HG03439 (cell line): ENCODE results near the gene RADIL.

Experiments used
- ATAC-seq: cut with Tn5 transposase; IDR thresholded peaks from one replicate; pipeline ENCODE4 v1.9.1; 2021; ENCODE audit warnings: mild to moderate bottlenecking, moderate library complexity; ENCODE audit not compliant: unreplicated experiment

RADIL gene

DNA sequence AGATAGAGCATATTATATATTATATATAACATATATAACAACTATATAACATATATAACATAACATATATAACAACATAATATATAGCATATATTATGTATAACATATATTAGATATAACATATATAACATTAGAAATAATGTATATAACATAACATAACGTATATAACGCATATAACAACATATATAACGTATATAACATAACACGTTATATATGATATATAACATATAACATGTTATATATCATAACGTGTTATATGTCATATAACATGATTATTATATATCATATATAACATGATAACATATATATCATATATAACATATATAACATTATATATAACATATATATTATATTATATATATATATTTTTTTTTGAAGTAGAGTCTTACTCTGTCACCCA lies 104.4 kb downstream of the RADIL start:
- no peak for ATAC-seq

DNA sequence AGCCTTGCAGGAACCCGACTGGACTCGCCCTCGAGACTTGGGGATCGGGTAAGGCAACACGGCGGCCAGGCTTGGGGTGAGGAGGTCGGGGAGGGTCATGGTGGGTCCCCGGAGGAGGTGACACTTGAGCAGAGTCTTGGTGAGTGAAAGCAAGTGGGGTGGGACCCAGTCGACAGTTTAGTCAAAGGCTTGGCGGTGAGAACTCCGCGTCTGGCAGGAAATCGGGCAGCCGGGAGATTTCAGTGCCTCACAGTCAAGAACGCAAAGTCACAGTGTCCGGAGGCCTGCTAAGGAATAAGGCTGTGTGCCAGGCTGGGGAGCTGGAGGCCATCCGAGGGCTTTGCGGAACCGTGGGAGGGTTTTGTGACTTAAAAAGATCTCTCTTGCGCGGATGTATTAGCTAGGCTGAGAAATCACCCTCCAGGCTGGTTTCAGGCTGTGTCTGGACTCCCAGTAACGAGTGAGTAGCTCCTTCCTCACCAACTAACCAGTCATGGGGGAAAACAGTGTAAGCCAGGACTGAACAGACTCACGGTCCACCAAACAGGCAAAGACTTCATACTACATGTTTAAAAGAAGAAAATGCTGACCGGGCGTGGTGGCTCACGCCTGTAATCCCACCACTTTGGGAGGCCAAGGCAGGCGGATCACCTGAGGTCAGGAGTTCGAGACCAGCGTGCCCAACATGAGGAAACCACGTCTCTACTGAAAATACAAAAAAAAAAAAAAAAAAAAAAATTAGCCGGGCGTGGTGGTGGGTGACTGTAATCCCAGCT lies 107.5 kb downstream of the RADIL start:
- no peak for ATAC-seq

DNA sequence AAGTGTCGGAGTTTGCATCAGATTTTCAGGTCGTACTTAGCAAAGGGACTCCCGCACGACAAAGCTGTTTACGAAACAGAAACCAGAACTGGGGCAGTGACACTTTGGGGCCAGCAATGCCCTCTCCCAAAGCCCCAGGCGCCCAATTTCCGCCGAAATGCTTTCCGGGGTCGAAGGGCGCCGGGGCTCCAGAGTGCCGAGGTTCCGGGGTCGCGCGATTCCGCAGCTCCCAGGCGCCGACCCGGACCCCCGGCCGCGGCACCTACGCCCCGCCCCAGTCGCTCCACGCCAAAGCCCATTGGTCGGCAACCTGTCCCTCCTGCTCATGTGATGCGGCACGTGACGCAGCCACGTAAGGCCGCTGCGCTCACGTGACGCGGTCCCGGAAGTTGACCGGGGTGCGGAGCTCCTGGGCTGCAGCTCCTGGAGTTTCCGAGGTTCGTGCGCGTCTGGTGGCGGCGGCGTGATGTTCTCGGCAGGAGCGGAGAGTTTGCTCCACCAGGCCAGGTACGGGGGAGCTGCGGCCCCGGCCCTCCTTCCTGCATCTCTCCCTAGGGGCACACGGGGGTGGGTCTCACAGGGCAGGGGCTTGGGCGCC lies 108.2 kb downstream of the RADIL start, which contains the start of gene AP5Z1:
Gene AP5Z1 (plus strand): TSS at position 374 of the 598 bp plus-strand sequence. CDS start 93 bp downstream, at position 467.
- peak; percentile 87 for ATAC-seq

DNA sequence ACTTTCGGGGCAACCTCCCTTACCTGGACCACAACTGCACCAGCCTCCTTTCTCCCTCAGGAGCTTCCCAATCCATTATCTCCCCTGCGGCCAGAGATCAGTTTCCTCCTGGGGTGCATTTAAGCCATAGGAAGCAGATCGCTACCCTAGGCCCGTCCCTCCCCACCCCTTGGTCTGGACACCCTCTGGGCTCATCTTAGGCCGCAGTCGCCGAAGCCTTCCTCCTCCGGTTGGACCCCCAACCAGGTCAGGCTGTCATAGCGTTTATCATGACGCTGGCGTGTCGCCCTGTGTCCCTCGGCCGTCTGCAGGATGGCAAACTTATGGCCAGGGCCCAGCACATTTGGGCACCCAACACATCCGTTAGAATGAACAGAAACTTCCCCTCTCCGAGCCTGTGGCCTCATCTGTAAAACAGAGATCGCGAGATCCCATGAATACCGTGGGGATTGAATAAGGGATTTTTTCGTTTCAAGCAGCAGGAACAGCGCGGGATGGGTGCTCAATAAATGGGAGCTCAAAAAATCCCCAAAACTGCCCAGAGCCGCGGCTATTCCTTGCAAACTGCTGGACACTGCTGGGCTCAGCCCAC lies 108.8 kb downstream of the RADIL start:
- ATAC-seq: peak; percentile 24

DNA sequence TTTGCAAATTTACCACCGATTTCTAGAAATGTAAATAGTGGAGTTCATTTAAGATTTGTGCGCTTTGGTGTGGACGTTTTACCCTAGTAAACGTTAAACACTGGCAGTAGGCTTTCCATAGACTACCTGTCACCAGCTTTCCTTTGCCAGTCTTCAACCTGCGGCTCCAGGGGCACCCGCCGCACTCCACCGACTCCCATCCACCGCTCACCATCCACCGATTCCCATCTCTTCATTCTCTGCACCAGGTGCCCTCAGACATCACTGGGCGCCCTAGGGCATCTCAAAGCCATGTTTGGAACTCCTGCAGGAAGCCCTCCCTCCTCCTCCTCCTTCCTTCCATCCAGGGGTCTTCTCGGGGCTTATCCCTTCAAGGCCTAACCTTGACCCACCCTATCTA lies 109.5 kb downstream of the RADIL start:
- ATAC-seq: no peak

DNA sequence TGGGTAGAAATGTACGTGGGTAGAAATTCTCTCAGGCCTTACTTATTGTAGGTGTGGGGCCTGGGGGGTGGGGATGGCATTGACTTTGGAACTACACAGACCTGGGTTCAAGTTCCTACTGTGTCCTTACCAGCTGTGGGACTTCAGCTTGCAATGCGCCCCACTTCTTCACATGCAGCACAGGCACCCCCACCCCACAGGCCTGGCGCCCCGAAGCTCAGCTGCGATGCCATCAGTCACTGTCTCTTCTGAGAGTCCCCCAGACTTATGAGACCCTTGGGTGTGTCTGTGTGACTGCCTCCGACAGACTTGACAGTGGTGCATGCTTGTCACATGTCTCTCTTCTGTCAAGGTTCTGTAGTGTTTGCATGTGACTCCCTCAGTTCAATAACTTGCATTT lies 111.2 kb downstream of the RADIL start:
- no peak for ATAC-seq

DNA sequence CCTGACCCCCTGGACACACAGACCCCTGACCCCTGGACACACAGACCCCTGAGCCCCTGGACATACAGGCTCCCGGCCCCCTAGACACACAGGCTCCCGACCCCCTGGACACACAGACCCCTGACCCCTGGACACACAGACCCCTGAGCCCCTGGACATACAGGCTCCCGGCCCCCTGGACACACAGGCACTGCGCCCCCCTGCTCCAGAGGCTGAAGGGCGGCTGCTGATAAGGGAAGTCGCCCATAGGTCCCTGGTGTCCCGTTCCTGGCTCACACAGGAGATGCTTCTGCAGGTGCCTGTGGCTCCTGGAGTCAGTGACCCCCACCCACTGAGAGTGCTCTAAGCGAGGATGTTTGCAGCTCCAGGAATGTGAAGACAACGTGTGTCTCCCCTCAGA lies 111.8 kb downstream of the RADIL start:
- ATAC-seq: no peak

DNA sequence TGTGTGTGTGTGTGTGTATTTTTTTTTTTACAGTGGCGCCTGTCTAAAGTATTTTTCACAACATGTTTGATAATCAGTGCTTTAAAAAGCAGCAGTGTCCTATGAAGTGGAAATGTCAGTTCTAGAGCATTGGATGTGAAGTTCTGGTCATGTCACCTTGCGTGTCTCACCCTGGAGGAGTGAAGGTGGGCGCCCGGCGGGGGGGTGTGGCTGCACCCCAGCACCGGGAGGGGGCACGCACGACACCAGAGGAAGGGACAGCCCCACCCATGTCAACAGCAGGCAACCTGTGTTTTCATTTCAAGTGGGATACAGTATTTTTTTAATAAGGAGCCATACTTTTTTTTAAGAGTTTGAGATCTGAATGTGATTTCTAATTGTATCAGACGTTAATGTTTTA lies 112.6 kb downstream of the RADIL start:
- ATAC-seq: no peak

DNA sequence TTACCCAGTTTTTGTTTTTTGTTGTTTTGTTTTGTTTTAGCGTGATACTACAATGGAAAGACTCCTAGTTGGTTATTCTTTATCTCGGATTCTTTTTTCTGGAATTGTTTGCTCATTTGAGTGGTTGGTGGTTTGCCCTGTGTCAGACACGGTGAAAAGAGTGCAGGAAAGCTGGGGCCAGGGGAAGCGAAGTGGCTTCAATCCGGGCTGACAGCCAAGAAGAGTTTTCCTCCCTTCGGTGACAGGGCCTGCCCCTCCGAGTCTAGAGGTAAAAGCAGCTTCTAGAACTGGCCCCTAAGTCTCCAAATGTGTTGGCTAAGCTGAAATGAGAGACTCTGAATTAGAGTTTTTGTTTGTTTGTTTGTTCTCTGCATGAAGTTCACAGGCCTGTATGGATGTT lies 113.8 kb downstream of the RADIL start:
- ATAC-seq: no peak

DNA sequence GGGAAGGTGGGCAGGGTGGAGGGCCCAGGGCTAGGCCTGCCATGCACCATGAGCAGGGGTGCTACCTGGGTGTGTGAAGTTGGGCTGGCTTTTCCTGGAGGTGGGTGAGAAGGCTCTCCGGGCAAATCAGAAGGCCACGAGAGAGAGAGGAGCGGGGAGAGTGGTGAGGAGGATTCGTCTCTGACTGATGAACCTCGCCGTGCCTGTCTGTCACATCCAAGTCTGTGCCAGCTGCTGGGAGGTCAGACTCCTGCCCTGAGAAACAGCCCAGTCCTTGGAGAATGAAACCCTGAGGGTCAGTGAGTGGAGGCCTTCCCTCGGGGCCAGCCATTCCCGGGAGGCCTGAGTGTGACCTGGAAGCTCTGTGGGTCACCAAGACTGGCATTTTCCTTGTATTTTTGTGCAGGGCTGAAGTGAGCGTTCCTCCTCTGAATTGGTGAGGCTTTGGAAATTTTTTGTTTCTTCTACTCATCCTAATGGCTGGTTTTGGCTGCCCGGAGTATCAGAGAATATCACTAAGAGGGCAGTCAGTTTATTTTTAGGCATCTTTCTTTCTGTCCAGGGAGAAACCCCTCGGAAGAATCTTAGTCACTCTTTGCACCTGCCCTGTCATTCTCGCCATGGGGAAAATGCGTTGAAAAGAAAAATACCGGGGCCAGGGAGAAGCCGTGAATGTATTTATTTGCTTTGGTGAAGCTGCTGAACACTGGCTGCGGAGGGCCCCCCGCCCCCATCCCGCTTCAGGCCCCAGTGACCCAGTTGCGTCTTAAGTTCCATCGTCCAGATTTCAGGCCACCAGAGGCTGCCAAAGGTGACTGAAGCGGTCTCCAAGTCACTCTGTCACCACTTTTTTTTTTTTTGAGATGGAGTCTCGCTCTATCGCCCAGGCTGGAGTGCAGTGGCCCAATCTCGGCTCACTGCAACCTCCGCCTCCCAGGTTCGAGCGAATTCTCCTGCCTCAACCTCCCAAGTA lies 114.6 kb downstream of the RADIL start:
- no peak for ATAC-seq

DNA sequence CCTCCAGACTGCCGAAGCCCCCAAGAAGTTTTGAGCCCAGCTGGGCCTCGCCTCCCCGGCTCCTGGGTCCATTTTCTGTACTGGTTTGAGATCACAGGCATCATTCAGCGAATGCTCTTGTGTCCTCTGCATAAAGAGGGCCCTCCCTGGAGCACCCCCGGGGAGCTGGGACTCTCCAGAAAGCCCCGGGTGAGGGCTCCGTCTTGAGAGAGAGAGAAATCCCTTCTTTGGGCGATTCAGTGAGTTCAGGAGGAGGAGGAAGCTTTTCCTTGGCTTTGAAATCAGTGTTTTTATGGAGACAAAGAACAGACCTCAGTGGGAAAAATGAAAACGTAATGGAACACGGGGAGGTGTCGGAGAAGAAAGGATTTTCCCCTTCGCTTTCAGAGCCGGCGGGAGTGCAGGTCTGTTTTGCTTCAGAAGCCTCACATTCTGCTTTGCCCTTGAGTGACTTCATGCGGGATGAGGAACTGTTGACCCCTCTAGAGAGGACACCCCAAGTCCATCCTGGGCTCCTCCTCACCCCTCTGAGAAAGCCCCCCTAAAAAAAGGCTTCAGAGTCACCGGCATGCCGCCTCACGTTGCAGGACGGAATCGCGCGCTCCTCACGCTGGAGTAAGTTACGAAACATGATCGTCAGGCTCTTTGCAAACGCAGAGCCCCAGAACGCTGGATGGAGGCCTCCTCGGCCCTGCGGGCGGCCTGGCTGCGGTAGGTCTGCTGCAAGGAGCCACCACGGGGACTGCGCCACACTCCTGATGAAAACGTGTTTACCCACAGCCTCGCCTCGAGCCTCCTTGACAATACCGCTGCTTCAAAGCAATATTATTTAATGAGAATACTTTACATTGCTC lies 116.6 kb downstream of the RADIL start:
- ATAC-seq: no peak

DNA sequence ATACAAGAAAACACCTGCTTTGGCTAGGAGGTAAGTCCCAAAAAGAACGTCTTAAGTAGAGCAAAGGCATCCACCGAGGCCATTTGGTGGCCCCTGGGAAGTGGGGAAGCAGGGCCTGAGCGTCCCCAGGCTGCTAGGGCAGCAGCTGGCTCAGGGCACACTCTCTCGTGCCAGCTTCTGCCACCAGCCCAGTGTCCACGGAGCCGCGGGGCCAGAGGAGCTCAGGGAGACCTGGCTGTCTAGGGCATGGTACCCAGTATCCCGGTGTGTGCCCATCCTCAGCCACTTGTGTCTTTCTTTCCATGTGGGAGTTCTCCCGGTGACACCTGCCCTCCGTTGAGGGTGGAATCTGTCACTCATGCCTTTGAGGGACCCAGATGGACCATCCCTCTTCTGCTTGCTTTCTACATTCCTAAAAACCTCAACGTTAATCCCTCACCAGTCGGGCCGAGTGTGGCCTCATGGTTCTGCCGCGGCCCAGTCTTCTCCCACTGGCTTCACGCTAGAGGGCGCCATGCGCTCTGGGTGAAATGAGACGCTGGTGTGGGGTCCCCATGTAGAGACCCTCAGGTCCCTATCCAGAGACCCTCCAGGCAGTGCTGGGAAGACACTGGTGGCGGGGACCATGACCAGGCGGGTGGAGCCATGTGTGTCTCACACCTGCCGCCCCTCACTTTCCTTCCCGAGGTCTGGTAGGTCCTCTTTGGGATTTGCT lies 117.6 kb downstream of the RADIL start:
- no peak for ATAC-seq

DNA sequence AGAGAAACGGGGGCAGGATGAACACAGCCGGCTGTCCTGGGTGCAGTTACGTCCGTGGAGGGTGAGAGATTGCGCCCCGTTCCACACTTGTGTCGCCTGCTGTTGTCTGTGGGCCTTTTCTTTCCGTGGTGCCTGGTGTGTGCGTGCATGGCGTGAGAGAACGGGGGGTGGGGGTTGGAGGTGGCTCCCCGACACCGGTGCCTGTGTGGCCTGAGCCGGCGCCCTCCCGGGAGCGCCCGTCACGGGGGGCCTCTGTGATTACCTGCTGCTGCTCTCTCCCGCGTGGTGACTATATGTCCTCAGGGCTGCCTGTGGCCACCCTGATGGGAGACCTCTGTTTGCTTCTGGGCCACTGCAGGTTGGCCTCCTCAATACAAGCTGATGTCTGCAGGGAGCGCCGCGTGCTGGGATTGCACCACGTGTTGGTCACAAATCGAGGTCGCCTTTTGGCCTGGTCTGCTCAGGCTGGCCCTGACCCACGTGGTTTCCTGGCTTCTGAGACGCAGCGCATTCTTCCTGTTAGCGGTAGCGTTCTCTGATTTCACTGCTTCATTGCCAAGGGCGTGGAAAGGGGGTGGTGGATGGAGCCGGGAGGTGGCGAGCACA lies 119.0 kb downstream of the RADIL start:
- no peak for ATAC-seq

DNA sequence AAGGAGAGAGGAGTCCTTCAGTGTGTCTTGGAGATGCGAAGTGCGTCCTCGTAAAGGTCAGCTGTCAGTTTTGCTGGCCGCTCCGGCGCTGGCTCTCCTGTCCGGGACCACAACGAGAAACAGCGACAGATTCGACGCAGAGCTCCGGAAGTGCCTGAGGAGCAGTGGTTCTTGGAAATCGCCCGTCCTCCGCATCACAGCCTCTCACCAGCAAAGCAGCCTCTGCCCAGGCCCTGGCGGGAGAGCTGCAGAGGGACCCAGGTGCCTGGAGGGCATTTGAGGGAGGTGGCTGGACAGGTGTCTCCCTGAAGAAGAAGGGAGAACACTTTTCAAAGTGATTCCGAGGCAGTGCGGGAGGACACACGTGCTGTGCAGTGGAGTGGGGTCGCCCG lies 119.7 kb downstream of the RADIL start:
- ATAC-seq: no peak

DNA sequence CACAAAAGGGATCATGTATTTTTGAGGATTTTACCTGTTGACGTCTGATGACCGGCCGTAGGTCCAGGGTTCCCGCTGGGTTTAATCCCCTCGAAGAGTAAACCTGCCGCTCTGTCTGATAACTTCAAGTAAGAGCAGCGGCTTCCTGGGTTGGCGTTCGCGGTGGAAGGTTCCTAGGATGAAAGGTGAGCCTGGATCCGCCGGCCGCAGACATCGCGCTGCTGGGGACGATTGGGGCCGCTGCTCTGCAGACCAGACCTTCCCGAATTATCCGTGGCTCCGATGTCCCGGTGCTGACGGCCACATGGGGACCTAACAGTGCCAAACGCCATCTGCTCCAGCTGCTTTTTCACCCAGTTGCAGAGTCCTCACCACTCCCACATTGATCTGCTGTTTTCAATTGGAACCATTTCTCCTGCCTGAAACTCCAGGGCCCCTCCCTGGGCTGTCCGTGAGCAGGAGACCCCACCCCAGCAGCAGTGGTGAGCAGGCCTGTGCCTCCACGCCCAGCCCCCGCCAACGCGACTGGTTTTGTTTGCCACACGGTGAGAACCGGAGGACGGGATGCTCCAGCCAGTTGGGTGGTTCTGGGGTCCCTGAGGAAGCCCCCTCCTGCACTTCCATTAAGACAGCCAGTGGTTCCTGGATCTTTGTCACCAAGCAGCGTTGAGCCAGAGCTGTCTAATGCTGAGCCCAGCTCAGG lies 120.3 kb downstream of the RADIL start:
- no peak for ATAC-seq

DNA sequence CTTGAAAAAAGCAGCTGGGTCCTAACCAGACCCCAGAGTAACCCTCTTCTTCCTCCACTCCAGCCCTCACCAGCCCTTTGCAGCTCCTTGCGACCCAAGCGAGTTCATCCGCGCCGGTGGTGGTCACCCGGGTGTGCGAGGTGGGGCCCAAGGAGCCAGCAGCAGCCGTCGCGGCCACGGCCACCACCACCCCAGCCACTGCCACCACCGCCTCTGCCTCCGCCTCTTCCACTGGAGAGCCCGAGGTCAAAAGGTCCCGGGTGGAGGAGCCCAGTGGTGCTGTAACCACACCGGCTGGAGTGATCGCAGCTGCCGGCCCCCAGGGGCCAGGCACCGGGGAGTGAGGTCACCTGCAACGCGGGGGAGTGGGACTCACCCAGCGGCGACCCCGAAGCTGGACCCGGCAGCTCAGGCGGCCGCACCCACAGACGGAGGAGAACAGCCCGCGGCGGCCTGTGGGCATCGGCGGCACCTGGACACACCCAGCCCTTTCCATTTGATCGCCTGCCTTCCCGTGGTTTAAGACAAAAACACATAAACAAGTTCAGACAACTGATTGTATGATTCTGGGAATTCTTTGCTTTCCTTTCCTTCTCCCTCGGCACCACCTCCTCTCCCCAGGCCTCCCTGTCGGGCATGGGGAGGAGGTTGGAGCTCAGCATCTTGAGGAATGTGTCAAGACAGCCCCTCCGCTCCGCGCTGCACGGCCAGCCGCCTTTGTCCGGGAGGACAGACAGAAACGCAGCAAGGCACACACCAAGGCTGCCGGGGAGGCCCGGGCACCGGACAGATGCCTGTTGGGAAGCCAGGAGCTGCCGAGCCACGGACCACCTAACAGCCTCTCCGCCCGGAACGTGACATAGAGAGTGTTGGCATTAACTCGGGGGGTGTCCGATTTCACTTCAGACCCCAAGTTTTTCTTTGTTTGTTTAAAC lies 121.1 kb downstream of the RADIL start:
- no peak for ATAC-seq

DNA sequence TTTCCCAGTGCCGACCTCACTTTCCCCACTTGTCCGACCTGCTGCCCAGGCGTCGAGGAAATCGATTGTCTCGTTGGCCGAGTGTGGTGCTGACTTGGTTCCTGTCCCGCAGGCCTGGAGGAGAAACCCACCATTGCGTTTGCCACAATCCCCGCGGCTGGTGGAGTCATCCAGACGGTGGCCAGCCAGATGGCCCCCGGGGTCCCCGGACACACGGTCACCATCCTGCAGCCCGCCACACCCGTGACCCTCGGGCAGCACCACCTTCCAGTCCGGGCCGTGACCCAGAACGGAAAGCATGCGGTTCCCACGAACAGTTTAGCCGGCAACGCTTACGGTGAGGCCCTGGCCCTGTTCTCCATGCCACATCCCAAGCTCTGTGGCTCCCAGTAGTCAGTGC lies 122.6 kb downstream of the RADIL start:
- ATAC-seq: no peak
